PC-9 (cell line): Measurements from ENCODE around the gene IFT122. TPM values are rescaled to one million over a fixed set of nuclear protein-coding genes. Genes with fewer than 3 reads are reported as not detected.

ENCODE experiments used
- BruUV-seq: library from RNA; stranded (reverse); fragments of 400-500 nt; replicated peaks from 2 replicates; lab custom pipeline; 2021; lab: Mats Ljungman, UMichigan
- CTCF ChIA-PET: fragments of 300-600 bp; sonication (Branson Sonifier 250); formaldehyde crosslinking; loops from one replicate; lab custom pipeline; 2022; ENCODE audit warnings: antibody characterized with exemption; lab: Charles Lee
- POLR2A ChIA-PET: fragments of 300-600 bp; sonication (Branson Sonifier 250); formaldehyde crosslinking; loops from one replicate; lab custom pipeline; 2022; ENCODE audit warnings: antibody characterized with exemption; ENCODE audit not compliant: unreplicated experiment; lab: Charles Lee
- DNase-seq, 2 experiments: peaks; one replicate each; pipeline versions ENCODE4 v3.0.0 to v3.0.0-alpha.2; 2015 to 2022; ENCODE audit warnings: mixed read lengths in 1 of 2
- H2AFZ ChIP-seq: fragments of 200-600 bp; sonication (generic); 2 replicates; pipeline ENCODE4 v1.8.1; 2017; ENCODE audit warnings: antibody characterized with exemption
- H3F3A ChIP-seq: fragments of 200-600 bp; sonication (generic); 2 replicates; pipeline ENCODE4 v1.8.1; 2017; ENCODE audit warnings: antibody characterized with exemption, mild to moderate bottlenecking, low read depth; ENCODE audit not compliant: insufficient read depth
- H3K27ac ChIP-seq: fragments of 200-600 bp; sonication (generic); 2 replicates; pipeline ENCODE4 v1.6.1; 2016; ENCODE audit warnings: mixed run types
- H3K27me3 ChIP-seq: fragments of 200-600 bp; sonication (generic); 2 replicates; pipeline ENCODE4 v1.6.1; 2016; ENCODE audit warnings: low read depth, mixed run types; ENCODE audit not compliant: insufficient read depth
- H3K36me3 ChIP-seq: fragments of 200-600 bp; sonication (generic); 2 replicates; pipeline ENCODE4 v1.6.1; 2016; ENCODE audit warnings: low read depth, mixed run types
- H3K4me1 ChIP-seq: fragments of 200-600 bp; sonication (generic); replicated peaks from 2 replicates; pipeline ENCODE4 v1.6.1; 2016; ENCODE audit warnings: mixed run types; ENCODE audit not compliant: insufficient read depth
- H3K4me2 ChIP-seq: fragments of 200-600 bp; sonication (generic); 2 replicates; pipeline ENCODE4 v1.6.1; 2017; ENCODE audit warnings: mixed run types
- H3K4me3 ChIP-seq: fragments of 200-600 bp; sonication (generic); 2 replicates; pipeline ENCODE4 v1.6.1; 2016; ENCODE audit warnings: mixed run types
- H3K79me2 ChIP-seq: fragments of 200-600 bp; sonication (generic); 2 replicates; pipeline ENCODE4 v1.6.1; 2017; ENCODE audit warnings: low read depth, mixed run types
- H3K9me2 ChIP-seq: fragments of 200-600 bp; sonication (generic); 2 replicates; pipeline ENCODE4 v1.8.1; 2017; ENCODE audit warnings: mild to moderate bottlenecking; ENCODE audit not compliant: insufficient read depth
- H3K9me3 ChIP-seq: fragments of 200-600 bp; sonication (generic); 2 replicates; pipeline ENCODE4 v1.8.1; 2016; ENCODE audit warnings: low read depth; ENCODE audit not compliant: insufficient read depth
- H4K20me1 ChIP-seq: fragments of 200-600 bp; sonication (generic); 2 replicates; pipeline ENCODE4 v1.8.1; 2017; ENCODE audit not compliant: insufficient read depth
- EZH2 ChIP-seq: fragments of 200-600 bp; sonication (generic); IDR thresholded peaks from 2 replicates; pipeline ENCODE4 v1.8.0; 2017; ENCODE audit warnings: antibody characterized with exemption, low read depth
- intact Hi-C: fragments of 100-400 bp; cut with micrococcal nuclease; formaldehyde crosslinking; loops from one replicate; pipeline ENCODE4 v1.10.0; 2022; ENCODE audit not compliant: unreplicated experiment
- total RNA-seq: library from RNA; stranded (reverse); gene quantifications from 2 replicates; pipeline ENCODE4 v1.2.3, GENCODE V29; 2021
- TF ChIP-seq, protein P1 (sequence below): fragments of 200-600 bp; sonication (generic); conservative IDR thresholded peaks from 2 replicates; pipeline ENCODE4 v1.6.1; 2017; ENCODE audit warnings: mixed run types, antibody characterized with exemption, mild to moderate bottlenecking, moderate library complexity

Gene IFT122
- total RNA-seq, 1 experiment from 2014 or later, result 55.6 TPM

GRCh38 chr3:129517516-129517915, 77.5 kb downstream of the IFT122 start:
- H3K27ac ChIP-seq, result no peak overlapping the region
- no peaks in the 10 kb centered on the region for H3K9me2 ChIP-seq
- ChIA-PET POLR2A (no interaction called here), CTCF (no interaction called here)
- H2AFZ ChIP-seq, result no peak overlapping the region
- H3F3A ChIP-seq, result no peaks in the 10 kb centered on the region
- H3K79me2 ChIP-seq, result no peaks in the 10 kb centered on the region
- H3K9me3 ChIP-seq, result no peaks in the 10 kb centered on the region
- TF ChIP-seq, protein P1, sequence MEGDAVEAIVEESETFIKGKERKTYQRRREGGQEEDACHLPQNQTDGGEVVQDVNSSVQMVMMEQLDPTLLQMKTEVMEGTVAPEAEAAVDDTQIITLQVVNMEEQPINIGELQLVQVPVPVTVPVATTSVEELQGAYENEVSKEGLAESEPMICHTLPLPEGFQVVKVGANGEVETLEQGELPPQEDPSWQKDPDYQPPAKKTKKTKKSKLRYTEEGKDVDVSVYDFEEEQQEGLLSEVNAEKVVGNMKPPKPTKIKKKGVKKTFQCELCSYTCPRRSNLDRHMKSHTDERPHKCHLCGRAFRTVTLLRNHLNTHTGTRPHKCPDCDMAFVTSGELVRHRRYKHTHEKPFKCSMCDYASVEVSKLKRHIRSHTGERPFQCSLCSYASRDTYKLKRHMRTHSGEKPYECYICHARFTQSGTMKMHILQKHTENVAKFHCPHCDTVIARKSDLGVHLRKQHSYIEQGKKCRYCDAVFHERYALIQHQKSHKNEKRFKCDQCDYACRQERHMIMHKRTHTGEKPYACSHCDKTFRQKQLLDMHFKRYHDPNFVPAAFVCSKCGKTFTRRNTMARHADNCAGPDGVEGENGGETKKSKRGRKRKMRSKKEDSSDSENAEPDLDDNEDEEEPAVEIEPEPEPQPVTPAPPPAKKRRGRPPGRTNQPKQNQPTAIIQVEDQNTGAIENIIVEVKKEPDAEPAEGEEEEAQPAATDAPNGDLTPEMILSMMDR, result no peak
- no peak for TF ChIP-seq EZH2
- no peak overlapping the region for H3K4me3 ChIP-seq
- no peaks in the 10 kb centered on the region for H3K4me1 ChIP-seq
- DNase-seq, result no peak
- no peaks in the 10 kb centered on the region for H4K20me1 ChIP-seq
- no peaks in the 10 kb centered on the region for H3K27me3 ChIP-seq
- no TSS peak for BruUV-seq
- H3K36me3 ChIP-seq, result no peaks in the 10 kb centered on the region
- intact Hi-C loops, result no loop called here
- H3K4me2 ChIP-seq, result no peak overlapping the region

GRCh38 chr3:129518038-129518561, 78.1 kb downstream of the IFT122 start:
- Histone ChIP-seq H3F3A (no peaks in the 10 kb centered on the region), H3K27ac (no peak overlapping the region), H3K79me2 (no peaks in the 10 kb centered on the region), H2AFZ (no peak overlapping the region), H4K20me1 (no peaks in the 10 kb centered on the region), H3K27me3 (no peaks in the 10 kb centered on the region), H3K36me3 (no peaks in the 10 kb centered on the region), H3K9me3 (no peaks in the 10 kb centered on the region), H3K4me3 (no peak overlapping the region), H3K9me2 (no peaks in the 10 kb centered on the region), H3K4me2 (no peak overlapping the region), H3K4me1 (no peaks in the 10 kb centered on the region)
- no TSS peak for BruUV-seq
- no peak for DNase-seq
- ChIA-PET CTCF (no interaction called here), POLR2A (no interaction called here)
- no peak for TF ChIP-seq EZH2
- TF ChIP-seq, protein P1, result no peak
- intact Hi-C loops, result no loop called here

- H3K9me2 ChIP-seq, result no peaks in the 10 kb centered on the region
- no TSS peak for BruUV-seq
- no peaks in the 10 kb centered on the region for H4K20me1 ChIP-seq
- ChIA-PET CTCF (no interaction called here), POLR2A (no interaction called here)
- H3K4me2 ChIP-seq, result no peak overlapping the region
- H3K4me3 ChIP-seq, result no peak overlapping the region
- no peak for DNase-seq
- H3K27me3 ChIP-seq, result no peaks in the 10 kb centered on the region
- no peaks in the 10 kb centered on the region for H3K36me3 ChIP-seq
- TF ChIP-seq, protein P1, result no peak
- TF ChIP-seq EZH2, result no peak
- no peaks in the 10 kb centered on the region for H3K4me1 ChIP-seq
- no peaks in the 10 kb centered on the region for H3K9me3 ChIP-seq
- no peak overlapping the region for H3K27ac ChIP-seq
- H3F3A ChIP-seq, result no peaks in the 10 kb centered on the region
- H3K79me2 ChIP-seq, result no peaks in the 10 kb centered on the region
- H2AFZ ChIP-seq, result no peak overlapping the region
- intact Hi-C loops, result no loop called here
Measured at GRCh38 chr3:129518581-129518980, 78.6 kb downstream of the IFT122 start.
